GM21447 (cell line): Measurements from ENCODE around the gene TMEM98.
"Not testable (repeated sequence)": the region's sequence is repeated elsewhere in the genome, so short reads cannot be mapped to it uniquely, and the experiment has no call there.

ENCODE experiments used
- ATAC-seq: cut with Tn5 transposase; IDR thresholded peaks from one replicate; pipeline ENCODE4 v1.9.1; 2021; ENCODE audit not compliant: unreplicated experiment

Gene TMEM98

DNA sequence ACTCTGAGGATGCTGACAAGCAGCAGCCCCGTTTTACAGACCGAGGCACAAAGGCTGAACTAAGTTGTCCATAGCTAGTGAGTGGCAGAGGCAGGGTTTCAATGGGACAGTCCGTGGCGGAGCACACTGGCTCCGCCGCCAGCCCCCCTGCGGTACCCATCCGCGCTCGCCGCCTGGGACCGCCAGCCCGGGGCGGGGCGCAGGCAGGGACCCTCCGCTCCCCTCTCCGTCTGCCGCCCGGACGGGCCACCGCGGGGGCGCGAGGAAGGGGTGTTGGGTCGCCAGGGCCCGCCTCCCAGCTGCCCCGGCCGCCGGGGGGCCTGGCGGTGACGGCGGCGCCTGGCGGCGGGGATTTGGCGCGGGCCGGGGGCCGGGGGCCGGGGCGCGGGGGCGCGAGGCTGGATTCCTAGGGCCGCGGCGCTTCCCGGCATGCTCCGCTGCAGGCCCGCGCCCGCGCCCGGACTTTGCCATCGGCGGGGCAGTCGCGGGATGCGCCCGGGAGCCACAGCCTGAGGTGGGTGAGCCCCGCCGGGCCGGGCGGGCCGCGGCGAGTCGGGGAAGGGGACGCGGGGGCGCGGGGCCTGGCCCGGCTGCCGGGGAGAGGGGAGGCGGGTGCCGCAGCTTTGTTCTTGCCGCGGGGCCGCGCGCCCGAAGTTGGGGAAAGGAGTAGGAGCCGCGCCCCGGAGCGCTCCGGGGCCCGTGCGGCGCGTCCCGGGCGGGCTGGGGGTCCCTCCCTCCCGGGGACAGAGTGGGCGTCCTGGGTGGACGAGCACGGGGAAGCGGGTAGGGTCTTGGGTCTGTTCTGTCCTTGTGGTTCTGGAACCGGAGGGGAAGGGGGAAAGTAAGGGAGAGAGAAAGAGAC is at the start of gene TMEM98:
Gene TMEM98, plus strand, starts transcription at position 430 of the 862 bp plus-strand sequence. CDS start 3,376 bp downstream, outside the sequence.
- ATAC-seq = no peak

GRCh38 chr17:32878211-32878610 is 49.7 kb upstream of the TMEM98 start:
- no peak for ATAC-seq

DNA sequence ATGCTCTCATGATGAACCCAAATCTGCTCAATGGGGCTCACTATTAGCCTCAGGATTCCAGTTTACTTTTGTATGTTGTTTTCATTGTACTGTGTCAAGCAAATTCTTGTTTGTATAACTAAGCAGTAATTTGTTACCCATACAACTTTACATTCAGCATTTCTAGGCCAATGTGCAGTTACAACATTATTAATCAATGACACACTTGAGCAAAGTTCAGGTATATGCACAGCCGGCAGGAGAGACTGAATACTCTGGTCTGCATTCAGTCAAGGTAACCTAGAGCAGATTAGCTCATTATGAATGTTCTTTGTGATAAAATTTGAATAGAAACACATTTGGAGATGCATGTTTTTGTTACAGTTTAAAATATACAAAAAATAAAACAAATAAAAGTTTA is 48.8 kb upstream of the TMEM98 start:
- no peak for ATAC-seq

- no peak for ATAC-seq
Measured at GRCh38 chr17:32880671-32881453, 47.1 kb upstream of the TMEM98 start.

DNA sequence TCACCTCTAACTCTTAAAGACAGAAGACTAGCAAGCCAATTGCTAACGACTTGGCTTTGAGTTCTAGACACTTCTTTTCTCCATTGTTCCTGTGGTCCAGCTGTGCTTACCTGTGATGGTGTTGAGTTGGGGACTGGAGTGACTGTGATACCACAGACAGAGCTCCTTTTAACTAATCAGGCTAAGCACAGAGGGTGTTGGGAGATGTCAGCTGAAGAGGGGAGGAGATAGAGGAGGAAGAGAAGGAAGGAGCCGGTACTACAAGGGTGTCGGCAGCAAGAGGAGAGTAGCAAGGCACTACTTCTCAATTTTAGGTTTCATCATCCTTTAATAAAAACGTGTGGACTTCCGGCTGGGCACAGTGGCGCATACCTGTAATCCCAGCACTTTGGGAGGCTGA is 45.9 kb upstream of the TMEM98 start:
- no peak for ATAC-seq

- ATAC-seq = no peak
Measured at GRCh38 chr17:32882734-32883133, 45.2 kb upstream of the TMEM98 start.

DNA sequence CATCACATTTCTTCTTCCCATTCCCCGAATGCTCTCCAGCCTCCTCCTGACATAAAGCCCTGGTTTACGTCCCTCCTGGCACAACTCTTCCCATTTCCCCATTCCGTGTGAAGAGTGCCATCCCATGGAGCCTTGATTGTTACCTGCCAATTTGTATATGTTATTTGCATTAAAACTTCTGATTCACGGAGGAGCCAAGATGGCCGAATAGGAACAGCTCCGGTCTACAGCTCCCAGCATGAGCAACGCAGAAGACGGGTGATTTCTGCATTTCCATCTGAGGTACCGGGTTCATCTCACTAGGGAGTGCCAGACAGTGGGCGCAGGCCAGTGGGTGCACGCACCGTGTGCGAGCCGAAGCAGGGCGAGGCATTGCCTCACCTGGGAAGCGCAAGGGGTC is 41.0 kb upstream of the TMEM98 start:
- ATAC-seq = not testable (repeated sequence)

DNA sequence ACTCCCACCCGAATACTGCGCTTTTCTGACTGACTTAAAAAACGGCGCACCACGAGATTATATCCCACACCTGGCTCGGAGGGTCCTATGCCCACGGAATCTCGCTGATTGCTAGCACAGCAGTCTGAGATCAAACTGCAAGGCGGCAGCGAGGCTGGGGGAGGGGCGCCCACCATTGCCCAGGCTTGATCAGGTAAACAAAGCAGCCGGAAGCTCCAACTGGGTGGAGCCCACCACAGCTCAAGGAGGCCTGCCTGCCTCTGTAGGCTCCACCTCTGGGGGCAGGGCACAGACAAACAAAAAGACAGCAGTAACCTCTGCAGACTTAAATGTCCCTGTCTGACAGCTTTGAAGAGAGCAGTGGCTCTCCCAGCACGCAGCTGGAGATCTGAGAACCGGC is 40.5 kb upstream of the TMEM98 start:
- not testable (repeated sequence) for ATAC-seq

DNA sequence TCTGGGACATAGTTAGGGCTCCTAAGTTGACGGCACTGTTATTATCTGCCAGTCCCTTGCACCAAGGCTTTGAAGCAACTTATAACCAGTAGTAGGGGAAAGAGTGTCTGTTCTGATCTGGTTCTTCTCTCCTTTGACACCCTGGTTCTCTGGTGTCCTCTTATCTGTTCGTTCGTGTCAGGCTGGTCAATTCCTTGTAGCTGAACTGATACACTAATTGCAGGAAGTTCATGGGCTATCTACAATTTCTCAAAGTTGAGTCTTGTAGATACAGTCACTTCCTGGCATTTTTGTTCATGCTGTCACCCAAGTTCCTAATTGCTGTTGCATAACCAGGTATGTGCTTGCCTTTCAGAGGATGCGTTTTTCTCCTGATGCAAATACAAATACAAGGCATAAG is 33.7 kb upstream of the TMEM98 start:
- no peak for ATAC-seq

GRCh38 chr17:32896647-32897258 is 31.2 kb upstream of the TMEM98 start:
- no peak for ATAC-seq

- ATAC-seq = no peak
Measured at GRCh38 chr17:32899236-32900013, 28.5 kb upstream of the TMEM98 start.

- ATAC-seq = no peak
Measured at GRCh38 chr17:32901743-32902142, 26.2 kb upstream of the TMEM98 start.

DNA sequence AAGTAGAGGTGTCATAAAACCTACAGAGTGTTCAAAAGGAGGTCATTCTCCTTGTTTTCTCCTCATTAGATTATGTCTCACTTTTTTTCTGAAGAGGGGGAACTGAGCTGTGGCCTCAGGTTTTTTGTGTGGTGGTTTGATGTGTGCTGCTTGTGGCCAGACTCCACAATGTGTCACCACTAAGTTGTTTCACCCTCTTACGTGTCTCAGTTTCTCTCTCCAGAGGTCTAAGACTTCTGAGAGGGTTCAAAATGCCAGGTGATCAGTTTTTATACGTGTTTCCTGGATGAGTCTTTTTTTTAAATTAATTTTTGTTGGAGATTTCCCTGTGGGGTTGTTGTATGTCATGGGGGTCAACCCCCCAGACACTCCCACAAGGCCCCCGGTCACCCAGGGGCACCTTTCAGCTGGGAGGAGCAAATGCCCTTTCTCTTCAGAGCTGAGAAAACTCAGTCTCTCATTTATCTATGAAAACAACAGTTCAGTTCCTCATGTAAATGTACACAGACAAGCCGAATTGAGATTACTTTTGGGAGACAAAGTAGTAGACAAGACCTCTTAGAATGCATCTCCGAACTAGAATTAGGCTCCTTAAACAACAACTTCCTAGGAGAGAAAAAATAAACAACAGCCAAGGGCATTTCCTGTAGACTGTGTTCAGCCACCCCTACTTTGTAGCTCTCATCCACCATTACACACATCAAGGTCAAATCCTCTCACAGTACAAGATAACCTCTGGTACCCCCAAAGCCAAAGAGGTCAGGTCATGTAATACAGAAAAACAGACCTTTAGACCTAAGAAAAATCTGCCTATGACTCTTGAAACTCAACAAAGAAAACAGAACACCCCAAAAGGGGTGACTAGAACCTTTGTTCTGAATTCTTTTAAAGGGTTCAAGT is 23.9 kb upstream of the TMEM98 start:
- no peak for ATAC-seq

- ATAC-seq = no peak
Measured at GRCh38 chr17:32904891-32905290, 23.1 kb upstream of the TMEM98 start.

- ATAC-seq = no peak
Measured at GRCh38 chr17:32907583-32907982, 20.4 kb upstream of the TMEM98 start.

- no peak for ATAC-seq
Measured at GRCh38 chr17:32909787-32910369, 18.1 kb upstream of the TMEM98 start.

- no peak for ATAC-seq
Measured at GRCh38 chr17:32910769-32911168, 17.2 kb upstream of the TMEM98 start.

DNA sequence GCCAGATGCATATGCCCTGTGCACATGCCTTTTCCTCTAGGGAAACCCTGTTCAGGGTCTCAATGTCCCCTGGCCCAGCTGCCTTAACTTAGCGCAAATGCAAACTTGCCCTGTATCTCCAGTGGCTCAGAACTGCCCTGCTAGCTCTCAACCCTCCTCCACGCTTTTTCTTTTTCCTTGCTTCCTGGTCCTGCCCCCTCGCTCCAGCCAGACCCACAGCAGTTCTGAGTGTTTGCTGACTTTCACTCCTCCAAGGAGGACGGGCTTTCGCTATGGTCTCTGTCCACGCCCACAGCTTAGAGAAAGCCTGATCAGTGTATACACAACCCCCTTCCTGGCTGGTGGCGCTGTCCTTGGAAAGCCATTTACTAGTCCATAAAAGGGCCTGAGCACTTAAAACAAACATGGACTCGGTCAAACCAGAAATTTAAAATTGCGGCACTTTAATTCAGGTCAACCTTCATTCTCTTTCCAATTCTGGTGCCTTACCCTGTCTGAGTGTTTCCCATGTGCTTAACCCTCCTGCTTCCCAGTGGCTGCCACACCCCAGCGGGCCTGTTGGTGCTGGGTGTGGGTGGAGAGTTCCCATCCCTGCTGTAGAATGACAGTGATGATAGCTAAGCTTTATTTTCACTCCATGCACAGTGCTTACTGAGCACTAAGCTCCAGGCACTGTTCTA is 15.6 kb upstream of the TMEM98 start:
- no peak for ATAC-seq

GRCh38 chr17:32913593-32913992 is 14.4 kb upstream of the TMEM98 start:
- no peak for ATAC-seq
